ENCODE data around the gene GIN1. TPM values are rescaled to one million over a fixed set of nuclear protein-coding genes. Genes with fewer than 3 reads are reported as not detected.

GIN1 gene
- total and polyA plus RNA-seq, 4 donors = 1.8 to 6.4 (median 4.0) TPM

- no peak for TF ChIP-seq MAX (IDR thresholded peaks at IDR 0.05)
- no peak for TF ChIP-seq JUND (IDR thresholded peaks at IDR 0.05)
- TF ChIP-seq HNF4G (IDR thresholded peaks at IDR 0.05) = no peak
These were observed 60.4 kb downstream of the GIN1 start (continued) for GRCh38 chr5:103059525-103059924.

- Histone ChIP-seq H3K9ac (ENCODE audit: low read depth in 1 of 2, low read length in 2 of 2) (no peak overlapping the region), H3K27ac (ENCODE audit: low read depth in 1 of 2, low read length in 2 of 2) (no peak overlapping the region)
- WGBS = 79% methylated on average over 7 of the region's 7 CpGs
These were observed 62.5 kb downstream of the GIN1 start for GRCh38 chr5:103057208-103058130.

More at GRCh38 chr5:103057208-103058130, 62.5 kb downstream of the GIN1 start:
- Histone ChIP-seq H3K4me1 (ENCODE audit: control insufficient read depth in 4 of 4, insufficient read depth in 4 of 4, low read length in 3 of 4) (no peaks in the 10 kb centered on the region), H3K9me3 (ENCODE audit: control insufficient read depth in 4 of 4, low read length in 3 of 4) (no peaks in the 10 kb centered on the region), H3K4me3 (ENCODE audit: low read depth in 1 of 3, low read length in 3 of 3) (no peak overlapping the region), H3K36me3 (ENCODE audit: control insufficient read depth in 4 of 4, insufficient read depth in 3 of 4, low read depth in 1 of 4, low read length in 3 of 4) (no peaks in the 10 kb centered on the region), H3K27me3 (ENCODE audit: control insufficient read depth in 4 of 4, insufficient read depth in 4 of 4, low read length in 3 of 4) (no peaks in the 10 kb centered on the region)
- TF ChIP-seq ZBTB33 (IDR thresholded peaks at IDR 0.05) (no peak), HNF4A (conservative IDR thresholded peaks at IDR 0.05) (no peak), REST (IDR thresholded peaks at IDR 0.05) (no peak), NR2F2 (IDR thresholded peaks at IDR 0.05) (no peak), MAX (IDR thresholded peaks at IDR 0.05) (no peak), RAD21 (IDR thresholded peaks at IDR 0.05) (no peak), HNF4G (IDR thresholded peaks at IDR 0.05) (no peak), FOXA2 (IDR thresholded peaks at IDR 0.05) (no peak), TAF1 (conservative IDR thresholded peaks at IDR 0.05) (no peak), EGR1 (IDR thresholded peaks at IDR 0.05; ENCODE audit: low read depth in 2 of 2) (no peak), YY1 (IDR thresholded peaks at IDR 0.05) (no peak), CTCF (IDR thresholded peaks at IDR 0.05; ENCODE audit: low read depth, low read length, missing input control) (no peak), SP1 (IDR thresholded peaks at IDR 0.05) (no peak), ATF3 (IDR thresholded peaks at IDR 0.05) (no peak), FOXA1 (IDR thresholded peaks at IDR 0.05) (no peak), RXRA (IDR thresholded peaks at IDR 0.05) (no peak), JUND (IDR thresholded peaks at IDR 0.05) (no peak), GABPA (IDR thresholded peaks at IDR 0.05 in 1 of 2, conservative IDR thresholded peaks at IDR 0.05 in 1 of 2) (no peak)
- DNase-seq (ENCODE audit: low spot score) = no peak

All from liver (tissue), 9 donors.